HCT116 (cell line): Measurements from ENCODE around the gene METTL22. TPM values are rescaled to one million over a fixed set of nuclear protein-coding genes. Genes with fewer than 3 reads are reported as not detected.

ENCODE experiments used
- ATAC-seq: fragments of 200-7000 bp; cut with Tn5 transposase; 2 replicates; pipeline ENCODE4 v1.9.1; 2020; ENCODE audit warnings: mild to moderate bottlenecking, moderate library complexity
- BruUV-seq: library from RNA; stranded (reverse); fragments of 400-500 nt; replicated peaks from 2 replicates; lab custom pipeline; 2021; lab: Mats Ljungman, UMichigan
- CTCF ChIA-PET: fragments of 300-600 bp; sonication (Branson Sonifier 250); formaldehyde crosslinking; loops from one replicate; lab custom pipeline; 2021; ENCODE audit warnings: antibody characterized with exemption; lab: Charles Lee
- POLR2A ChIA-PET: fragments of 300-600, 350-600 bp; sonication (Branson Sonifier 250); formaldehyde crosslinking; loops from one replicate; lab custom pipeline; 2021; ENCODE audit warnings: antibody characterized with exemption; lab: Charles Lee
- RAD21 ChIA-PET, 2 experiments: fragments of 300-600 bp; sonication (Branson Sonifier 250); formaldehyde crosslinking; loops; one replicate each; lab custom pipeline; 2023; ENCODE audit warnings: low total read pairs in 2 of 2; ENCODE audit not compliant: uncharacterized antibody in 2 of 2, unreplicated experiment in 2 of 2, low non-redundant PET in 1 of 2; lab: Charles Lee
- DNase-seq: peaks from one replicate; pipeline ENCODE4 v3.0.0-alpha.2; 2010; ENCODE audit warnings: low read depth, low spot score
- H2AFZ ChIP-seq: fragments of 200-600 bp; shearing (Covaris generic), sonication (generic); 2 replicates; pipeline ENCODE4 v1.6.1; 2017; ENCODE audit warnings: low read depth, mixed run types, mixed read lengths, antibody characterized with exemption, low read length; ENCODE audit not compliant: poor library complexity, severe bottlenecking
- H3K27ac ChIP-seq: 2 replicates; pipeline ENCODE4 v1.5.1; 2012; ENCODE audit warnings: low read depth, low read length
- H3K27me3 ChIP-seq: fragments of 200-600 bp; sonication (generic); 2 replicates; pipeline ENCODE4 v1.6.1; 2016; ENCODE audit warnings: mixed run types, low read length, mixed read lengths; ENCODE audit not compliant: insufficient read depth
- H3K36me3 ChIP-seq, 2 experiments: fragments of 200-500 bp in 1 of 2; fragments of 200-600 bp in 1 of 2; sonication (Bioruptor generic) in 1 of 2; sonication (generic) in 1 of 2; 2 replicates each; pipeline versions ENCODE4 v1.5.1 to v1.6.1; 2014 to 2016; ENCODE audit warnings: low read length in 2 of 2, inconsistent platforms in 1 of 2, mixed read lengths in 1 of 2, mixed run types in 1 of 2; ENCODE audit not compliant: insufficient read depth in 2 of 2, control insufficient read depth in 1 of 2
- H3K4me1 ChIP-seq, 2 experiments: fragments of 200-600 bp in 1 of 2; sonication (generic) in 1 of 2; 2 replicates each; pipeline versions ENCODE4 v1.5.1 to v1.6.1; 2012 to 2017; ENCODE audit warnings: low read length in 2 of 2, inconsistent platforms in 1 of 2, mild to moderate bottlenecking in 1 of 2, mixed read lengths in 1 of 2, mixed run types in 1 of 2, moderate library complexity in 1 of 2; ENCODE audit not compliant: insufficient read depth in 2 of 2, control insufficient read depth in 1 of 2
- H3K4me2 ChIP-seq: fragments of 200-600 bp; sonication (generic); 2 replicates; pipeline ENCODE4 v1.6.1; 2017; ENCODE audit warnings: mixed run types, low read length, mixed read lengths
- H3K4me3 ChIP-seq, 2 experiments: fragments of 200-600 bp in 1 of 2; sonication (generic) in 1 of 2; replicated peaks in 1 of 2; 2 replicates each; pipeline ENCODE4 v1.5.1; 2011 to 2016; ENCODE audit warnings: low read length in 2 of 2, control low read depth in 1 of 2, low read depth in 1 of 2, mild to moderate bottlenecking in 1 of 2, mixed read lengths in 1 of 2, mixed run types in 1 of 2
- H3K79me2 ChIP-seq: fragments of 200-600 bp; sonication (generic); 2 replicates; pipeline ENCODE4 v1.6.1; 2017; ENCODE audit warnings: mild to moderate bottlenecking, mixed run types, low read length, moderate library complexity, mixed read lengths; ENCODE audit not compliant: insufficient read depth
- H3K9ac ChIP-seq: fragments of 200-600 bp; sonication (generic); 2 replicates; pipeline ENCODE4 v1.6.1; 2016; ENCODE audit warnings: low read length, mixed read lengths
- H3K9me2 ChIP-seq: fragments of 200-600 bp; sonication (generic), shearing (Covaris generic); 2 replicates; pipeline ENCODE4 v1.6.1; 2017; ENCODE audit warnings: mixed run types, mild to moderate bottlenecking, moderate library complexity; ENCODE audit not compliant: insufficient read depth
- H3K9me3 ChIP-seq, 2 experiments: fragments of 200-500 bp in 1 of 2; fragments of 200-600 bp in 1 of 2; sonication (Bioruptor generic) in 1 of 2; sonication (generic) in 1 of 2; 2 replicates each; pipeline ENCODE4 v1.6.1; 2014 to 2017; ENCODE audit warnings: low read length in 2 of 2, mixed read lengths in 2 of 2, inconsistent platforms in 1 of 2, low read depth in 1 of 2, mild to moderate bottlenecking in 1 of 2, mixed run types in 1 of 2, moderate library complexity in 1 of 2; ENCODE audit not compliant: control insufficient read depth in 1 of 2, insufficient read depth in 1 of 2
- H4K20me1 ChIP-seq: fragments of 200-600 bp; sonication (generic), shearing (Covaris generic); 2 replicates; pipeline ENCODE4 v1.6.1; 2017; ENCODE audit warnings: mixed run types, mild to moderate bottlenecking, moderate library complexity; ENCODE audit not compliant: insufficient read depth
- CTCF ChIP-seq, 3 experiments: fragments of 200-600 bp in 1 of 3; sonication (generic) in 1 of 3; IDR thresholded peaks in 2 of 3; conservative IDR thresholded peaks in 1 of 3; 2 replicates each; pipeline ENCODE4 v1.5.1; 2012 to 2017; ENCODE audit warnings: low read depth in 2 of 3, low read length in 2 of 3, antibody characterized with exemption in 1 of 3, borderline replicate concordance in 1 of 3, control low read depth in 1 of 3, mild to moderate bottlenecking in 1 of 3, mixed read lengths in 1 of 3, mixed run types in 1 of 3, moderate library complexity in 1 of 3; ENCODE audit not compliant: insufficient read depth in 1 of 3
- EGR1 ChIP-seq: IDR thresholded peaks from 2 replicates; pipeline ENCODE4 v1.6.1; 2012; ENCODE audit warnings: low read depth
- ELF1 ChIP-seq: IDR thresholded peaks from 2 replicates; pipeline ENCODE4 v1.6.1; 2012; ENCODE audit warnings: low read depth, borderline replicate concordance
- EZH2 ChIP-seq: fragments of 200-600 bp; sonication (generic); IDR thresholded peaks from 2 replicates; pipeline ENCODE4 v1.6.1; 2017; ENCODE audit warnings: antibody characterized with exemption, mixed run types
- EZH2phosphoT487 ChIP-seq: fragments of 200-600 bp; IDR thresholded peaks from 2 replicates; pipeline ENCODE4 v1.6.1; 2018; ENCODE audit warnings: antibody characterized with exemption, borderline replicate concordance
- JUND ChIP-seq: IDR thresholded peaks from 2 replicates; pipeline ENCODE4 v1.6.1; 2012
- MAX ChIP-seq: IDR thresholded peaks from 2 replicates; pipeline ENCODE4 v1.6.1; 2012
- POLR2A ChIP-seq: IDR thresholded peaks from 2 replicates; pipeline ENCODE4 v1.7.0; 2011; ENCODE audit warnings: borderline replicate concordance; ENCODE audit not compliant: insufficient read depth, insufficient read length; ENCODE audit errors: extremely low read depth
- REST ChIP-seq: IDR thresholded peaks from 2 replicates; pipeline ENCODE4 v1.6.1; 2012; ENCODE audit warnings: low read depth
- SIN3A ChIP-seq: IDR thresholded peaks from 2 replicates; pipeline ENCODE4 v1.6.1; 2012; ENCODE audit warnings: low read depth
- SP1 ChIP-seq: IDR thresholded peaks from 2 replicates; pipeline ENCODE4 v1.6.1; 2012; ENCODE audit warnings: low read depth
- SRF ChIP-seq: IDR thresholded peaks from 2 replicates; pipeline ENCODE4 v1.6.1; 2012; ENCODE audit warnings: low read depth
- TCF7L2 ChIP-seq: IDR thresholded peaks from 2 replicates; pipeline ENCODE4 v1.7.0; 2011; ENCODE audit warnings: borderline replicate concordance, inconsistent platforms; ENCODE audit not compliant: insufficient read depth, insufficient read length; ENCODE audit errors: extremely low read depth
- YY1 ChIP-seq: IDR thresholded peaks from 2 replicates; pipeline ENCODE4 v1.6.1; 2011; ENCODE audit warnings: low read length, low read depth, moderate library complexity, mild to moderate bottlenecking; ENCODE audit not compliant: insufficient replicate concordance; ENCODE audit errors: extremely low read depth
- ZBTB33 ChIP-seq: IDR thresholded peaks from 2 replicates; pipeline ENCODE4 v1.6.1; 2011; ENCODE audit warnings: mild to moderate bottlenecking, low read length, moderate library complexity; ENCODE audit not compliant: insufficient replicate concordance; ENCODE audit errors: extremely low read depth
- ZFX ChIP-seq: fragments of 450-650 bp; IDR thresholded peaks from 2 replicates; pipeline ENCODE4 v1.6.1; 2017
- ZNF274 ChIP-seq: fragments of 200-500 bp; sonication (Bioruptor generic); IDR thresholded peaks from 2 replicates; pipeline ENCODE4 v1.6.1; 2014; ENCODE audit warnings: mild to moderate bottlenecking, low read depth, low read length, inconsistent platforms
- intact Hi-C: fragments of 100-400 bp; cut with micrococcal nuclease; formaldehyde crosslinking; loops from 2 replicates; pipeline ENCODE4 v1.10.0; 2022
- total RNA-seq: library from RNA; stranded (reverse); gene quantifications from one replicate; pipeline ENCODE4 v1.2.1, GENCODE V29; 2021; ENCODE audit not compliant: unreplicated experiment

METTL22 gene
- total RNA-seq, 1 experiment from 2014 or later, result 33.3 TPM

- ChIA-PET CTCF (no interaction called here), POLR2A (no interaction called here), RAD21 (no interaction called here)
- Histone ChIP-seq H2AFZ (no peak overlapping the region), H3K9me3 (no peaks in the 10 kb centered on the region), H3K4me3 (no peak overlapping the region), H3K79me2 (no peaks in the 10 kb centered on the region), H3K27ac (no peak overlapping the region), H3K4me2 (no peak overlapping the region), H3K4me1 (no peaks in the 10 kb centered on the region), H3K27me3 (no peaks in the 10 kb centered on the region), H4K20me1 (no peaks in the 10 kb centered on the region), H3K36me3 (peaks cover 34 to 41% of the 10 kb centered on the region in 2 experiments; a peak in 3 of 4 replicates), H3K9ac (no peak overlapping the region), H3K9me2 (no peaks in the 10 kb centered on the region)
- intact Hi-C loops, result no loop called here
- no peak for ATAC-seq
- BruUV-seq, result no TSS peak
- TF ChIP-seq ZFX, result no peak
- TF ChIP-seq JUND, result no peak
- no peak for TF ChIP-seq EGR1
- no peak for TF ChIP-seq REST
- TF ChIP-seq YY1, result no peak
- TF ChIP-seq SRF, result no peak
- TF ChIP-seq ZNF274, result no peak
- no peak for TF ChIP-seq SIN3A
- TF ChIP-seq SP1, result no peak
- no peak for TF ChIP-seq CTCF (IDR thresholded peaks at IDR 0.05 in 2 of 3, conservative IDR thresholded peaks at IDR 0.05 in 1 of 3; ENCODE audit: borderline replicate concordance in 1 of 3, insufficient read depth in 1 of 3, low read depth in 2 of 3, low read length in 2 of 3)
- no peak for TF ChIP-seq EZH2phosphoT487
- no peak for TF ChIP-seq ELF1
- TF ChIP-seq MAX, result no peak
- TF ChIP-seq ZBTB33, result no peak
- TF ChIP-seq TCF7L2, result no peak
- no peak for TF ChIP-seq POLR2A
- TF ChIP-seq EZH2, result no peak
- no peak for DNase-seq
Measured at GRCh38 chr16:8645831-8646230, 24.3 kb downstream of the METTL22 start.
